ENCODE results near the gene ANKS1A. TPM values are rescaled to one million over a fixed set of nuclear protein-coding genes. Genes with fewer than 3 reads are reported as not detected.

Gene ANKS1A
- total and polyA plus RNA-seq, 5 donors from 2014 or later: 1.4 to 10.6 (median 1.5) TPM

DNA sequence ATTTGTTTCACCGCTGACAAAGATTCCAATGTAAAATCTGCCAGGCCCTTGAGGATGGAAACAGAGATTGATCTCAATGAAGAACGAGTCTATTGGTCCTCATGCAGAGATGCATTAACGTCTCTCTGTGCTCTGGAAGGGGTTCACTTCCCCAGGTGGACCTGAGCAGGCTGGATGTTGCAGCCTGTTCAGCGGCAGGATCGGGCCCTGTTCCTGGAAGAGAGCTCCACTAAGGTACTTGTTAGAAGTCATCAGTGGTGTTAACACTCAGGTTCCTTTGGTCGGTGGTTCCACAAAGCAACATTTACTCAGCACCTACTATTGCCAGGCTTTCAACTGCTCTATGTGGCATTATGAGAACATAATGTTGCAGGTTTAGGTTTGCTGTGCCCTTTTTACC is 144.6 kb downstream of the ANKS1A start:
- no peak overlapping the region for H3K4me3 Mint-ChIP-seq
- Histone ChIP-seq H3K4me1 (ENCODE audit: control insufficient read depth, insufficient read depth, low read length, poor library complexity, severe bottlenecking) (no peaks in the 10 kb centered on the region), H3K9me3 (ENCODE audit: control insufficient read depth in 2 of 2, low read length in 2 of 2) (no peaks in the 10 kb centered on the region), H3K36me3 (ENCODE audit: control insufficient read depth, insufficient read depth, low read length) (peaks cover 3% of the 10 kb centered on the region), H3K27ac (ENCODE audit: insufficient read depth, low read length, poor library complexity, severe bottlenecking) (no peak overlapping the region), H3K4me3 (ENCODE audit: low read depth, low read length) (no peak overlapping the region), H3K27me3 (ENCODE audit: control insufficient read depth, insufficient read depth, low read length) (no peaks in the 10 kb centered on the region)
- H3K27me3 Mint-ChIP-seq: no peaks in the 10 kb centered on the region
- H3K36me3 Mint-ChIP-seq: peaks cover 25% of the 10 kb centered on the region
- H3K27ac Mint-ChIP-seq: peak overlapping the region in 1 of 3 donors; percentile 37
- no peak for ATAC-seq (ENCODE audit: low read depth in 2 of 2)
- peaks cover 0 to 6% (median 3%) of the 10 kb centered on the region in 4 donors for H3K4me1 Mint-ChIP-seq
- no peak for DNase-seq
- H3K9me3 Mint-ChIP-seq: no peaks in the 10 kb centered on the region

DNA sequence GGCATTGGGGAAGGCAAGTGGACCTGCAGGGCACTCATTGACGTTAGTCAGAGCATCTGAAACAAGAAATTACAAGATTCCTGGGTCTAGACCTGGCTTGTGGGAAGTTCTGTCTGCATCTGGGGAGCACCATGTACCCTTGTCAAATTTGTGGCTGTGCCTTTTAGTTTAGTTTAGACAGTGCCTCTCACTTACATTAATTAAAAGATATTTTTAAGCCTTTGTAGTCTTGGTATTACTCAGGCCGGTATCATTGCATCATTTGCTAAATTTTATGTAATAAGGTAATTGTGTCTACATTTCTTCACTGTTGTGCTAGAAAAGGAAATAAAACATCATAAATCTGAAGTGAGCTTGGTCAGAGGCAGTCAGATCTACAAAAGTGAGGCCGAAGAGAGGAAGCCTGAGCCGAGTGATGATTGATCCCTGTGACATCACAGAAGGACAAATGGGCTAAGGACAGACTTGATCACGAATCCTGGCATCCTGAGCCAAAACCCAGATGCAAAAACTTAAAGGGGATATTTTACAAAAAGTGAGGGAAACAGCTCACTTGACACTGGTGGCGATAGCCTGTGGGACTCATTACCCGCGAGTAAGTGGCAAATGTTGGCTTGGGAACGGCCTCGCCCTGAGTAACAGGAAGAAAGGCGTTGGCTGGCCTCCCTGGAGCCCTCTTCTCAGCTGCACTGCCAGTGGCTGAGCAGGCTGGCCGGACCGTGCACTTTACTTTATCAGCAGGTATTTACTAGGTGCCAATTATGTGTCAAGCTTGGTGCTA is 145.5 kb downstream of the ANKS1A start:
- Histone ChIP-seq H3K27me3 (ENCODE audit: control insufficient read depth, insufficient read depth, low read length) (no peaks in the 10 kb centered on the region), H3K27ac (ENCODE audit: insufficient read depth, low read length, poor library complexity, severe bottlenecking) (no peak overlapping the region), H3K36me3 (ENCODE audit: control insufficient read depth, insufficient read depth, low read length) (peaks cover 3% of the 10 kb centered on the region), H3K4me1 (ENCODE audit: control insufficient read depth, insufficient read depth, low read length, poor library complexity, severe bottlenecking) (no peaks in the 10 kb centered on the region), H3K4me3 (ENCODE audit: low read depth, low read length) (no peak overlapping the region), H3K9me3 (ENCODE audit: control insufficient read depth in 2 of 2, low read length in 2 of 2) (no peaks in the 10 kb centered on the region)
- Mint-ChIP-seq H3K36me3 (peaks cover 25% of the 10 kb centered on the region), H3K4me1 (peaks cover 0 to 6% (median 3%) of the 10 kb centered on the region in 4 donors), H3K9me3 (no peaks in the 10 kb centered on the region), H3K27me3 (no peaks in the 10 kb centered on the region), H3K4me3 (no peak overlapping the region), H3K27ac (no peak overlapping the region)
- DNase-seq (no peak), ATAC-seq (ENCODE audit: low read depth in 2 of 2) (no peak)

DNA sequence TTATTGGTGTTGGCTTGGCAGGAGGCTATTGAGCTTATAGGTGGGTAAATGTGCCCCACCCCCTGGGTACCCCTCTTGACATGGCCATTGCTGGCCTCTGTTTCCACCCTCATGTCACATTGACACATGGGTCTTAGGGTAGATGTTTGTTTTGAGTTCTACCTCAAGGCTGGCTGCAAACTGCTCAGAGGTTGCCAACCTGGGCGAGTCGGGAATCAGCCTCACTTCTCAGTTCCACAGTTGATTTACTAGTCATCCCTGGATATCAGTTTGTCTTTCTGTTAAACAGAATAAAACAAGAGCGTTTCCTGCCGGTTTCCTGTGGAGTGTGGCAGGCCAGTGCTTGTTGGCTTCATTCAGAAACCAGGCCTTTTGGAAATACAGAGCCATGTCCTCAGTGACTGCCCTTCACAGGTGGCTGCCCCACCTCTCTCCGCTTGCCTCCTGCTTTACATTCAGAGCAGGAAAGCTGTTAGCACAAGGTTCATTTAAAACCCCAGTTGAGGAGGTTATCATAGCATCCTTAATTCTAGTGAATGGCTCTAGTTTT is 146.5 kb downstream of the ANKS1A start:
- peaks cover 0 to 6% (median 3%) of the 10 kb centered on the region in 4 donors for H3K4me1 Mint-ChIP-seq
- peak overlapping the region in 1 of 3 donors; percentile 69 for H3K27ac Mint-ChIP-seq
- H3K36me3 Mint-ChIP-seq: peaks cover 23% of the 10 kb centered on the region
- Histone ChIP-seq H3K9me3 (ENCODE audit: control insufficient read depth in 2 of 2, low read length in 2 of 2) (no peaks in the 10 kb centered on the region), H3K27me3 (ENCODE audit: control insufficient read depth, insufficient read depth, low read length) (no peaks in the 10 kb centered on the region), H3K4me1 (ENCODE audit: control insufficient read depth, insufficient read depth, low read length, poor library complexity, severe bottlenecking) (no peaks in the 10 kb centered on the region), H3K27ac (ENCODE audit: insufficient read depth, low read length, poor library complexity, severe bottlenecking) (no peak overlapping the region), H3K36me3 (ENCODE audit: control insufficient read depth, insufficient read depth, low read length) (peaks cover 3% of the 10 kb centered on the region), H3K4me3 (ENCODE audit: low read depth, low read length) (no peak overlapping the region)
- H3K27me3 Mint-ChIP-seq: no peaks in the 10 kb centered on the region
- no peak for ATAC-seq (ENCODE audit: low read depth in 2 of 2)
- no peak overlapping the region for H3K4me3 Mint-ChIP-seq
- DNase-seq: no peak
- no peaks in the 10 kb centered on the region for H3K9me3 Mint-ChIP-seq

DNA sequence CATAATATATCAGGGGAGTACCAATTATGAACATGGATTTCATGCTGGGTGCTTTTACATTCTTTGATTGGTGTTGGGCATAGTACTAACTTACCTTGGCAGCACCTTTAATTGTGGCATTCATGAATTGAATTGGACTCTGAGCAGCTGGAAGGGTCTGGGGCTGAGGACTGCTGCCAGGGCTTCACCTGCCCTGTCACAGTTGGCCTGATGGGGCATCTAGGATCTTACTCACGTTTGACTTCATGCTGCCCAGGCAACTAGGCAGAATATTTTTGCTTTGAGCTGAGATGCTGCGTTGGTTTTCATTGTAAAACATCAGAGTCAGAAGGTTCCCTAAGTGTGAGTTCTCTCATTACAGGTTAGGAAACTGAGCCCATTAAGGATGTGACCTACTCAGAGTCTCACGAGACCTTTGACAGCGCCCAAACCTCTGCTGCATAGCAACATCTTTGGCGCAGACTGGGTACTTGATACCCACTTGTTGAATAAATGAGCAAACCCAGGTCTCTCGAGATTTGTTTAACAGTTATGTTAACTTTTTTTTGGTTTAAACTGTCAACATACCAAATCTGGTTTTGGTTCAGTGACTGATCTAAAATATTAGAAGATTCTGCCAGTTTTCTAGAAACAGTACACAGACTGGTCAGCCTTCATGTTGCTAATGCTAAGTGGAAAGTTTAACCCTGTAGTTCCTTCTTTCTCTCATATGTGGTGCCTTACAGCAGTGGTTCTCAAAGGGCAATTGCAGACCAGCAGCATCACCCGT is 147.2 kb downstream of the ANKS1A start:
- Mint-ChIP-seq H3K9me3 (no peaks in the 10 kb centered on the region), H3K4me3 (no peak overlapping the region), H3K36me3 (peaks cover 21% of the 10 kb centered on the region), H3K4me1 (peaks cover 0 to 6% (median 3%) of the 10 kb centered on the region in 4 donors), H3K27me3 (no peaks in the 10 kb centered on the region), H3K27ac (peak overlapping the region in 2 of 3 donors; percentile 69)
- no peaks in the 10 kb centered on the region for H3K9me3 ChIP-seq (ENCODE audit: control insufficient read depth in 2 of 2, low read length in 2 of 2)
- no peak overlapping the region for H3K27ac ChIP-seq (ENCODE audit: insufficient read depth, low read length, poor library complexity, severe bottlenecking)
- ATAC-seq (ENCODE audit: low read depth in 2 of 2): no peak
- no peaks in the 10 kb centered on the region for H3K4me1 ChIP-seq (ENCODE audit: control insufficient read depth, insufficient read depth, low read length, poor library complexity, severe bottlenecking)
- peaks cover under 1% of the 10 kb centered on the region for H3K36me3 ChIP-seq (ENCODE audit: control insufficient read depth, insufficient read depth, low read length)
- DNase-seq: no peak
- no peaks in the 10 kb centered on the region for H3K27me3 ChIP-seq (ENCODE audit: control insufficient read depth, insufficient read depth, low read length)
- no peak overlapping the region for H3K4me3 ChIP-seq (ENCODE audit: low read depth, low read length)

DNA sequence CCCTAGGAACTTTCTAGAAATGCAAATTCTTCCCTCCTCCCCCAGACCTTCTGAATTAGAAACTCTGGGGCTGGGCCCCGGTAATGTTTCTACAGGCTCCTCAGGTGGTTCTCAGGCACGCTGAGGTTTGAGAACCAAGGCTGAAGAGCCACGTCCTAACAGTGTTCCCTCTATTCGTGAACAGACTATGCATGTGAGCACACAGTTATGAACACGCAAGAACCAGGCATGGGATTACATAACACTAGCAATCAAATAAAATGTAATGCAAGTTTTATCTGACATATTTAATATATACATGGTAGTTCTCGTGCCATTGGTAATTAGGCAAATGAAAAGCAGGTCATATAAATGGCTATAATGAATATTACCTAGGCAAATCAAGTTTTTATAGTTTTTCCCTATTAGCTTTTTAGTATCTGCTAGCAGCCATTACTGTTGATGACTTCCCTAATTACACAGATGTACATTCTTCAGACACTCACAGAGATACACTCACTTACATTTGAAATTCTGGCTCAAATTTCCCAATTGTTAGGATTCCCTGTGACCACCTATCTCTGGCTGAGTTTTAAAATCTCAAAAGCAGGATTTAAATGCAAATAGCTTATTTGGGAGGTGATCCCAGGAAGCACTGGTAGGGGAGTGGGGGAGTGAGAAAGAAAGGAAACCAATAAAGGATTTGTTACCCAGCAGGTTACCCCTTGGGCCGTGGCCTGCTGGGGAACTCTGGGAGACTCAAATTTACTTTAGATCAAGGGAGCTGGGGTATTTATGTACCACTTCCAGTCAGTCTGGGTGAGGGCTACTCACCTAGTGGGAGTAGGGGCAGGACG is 148.0 kb downstream of the ANKS1A start:
- H3K36me3 ChIP-seq (ENCODE audit: control insufficient read depth, insufficient read depth, low read length): no peaks in the 10 kb centered on the region
- DNase-seq: no peak
- Mint-ChIP-seq H3K27me3 (no peaks in the 10 kb centered on the region), H3K9me3 (no peaks in the 10 kb centered on the region), H3K4me1 (peaks cover 0 to 6% (median under 1%) of the 10 kb centered on the region in 4 donors), H3K4me3 (no peak overlapping the region), H3K36me3 (peaks cover 20% of the 10 kb centered on the region), H3K27ac (no peak overlapping the region)
- no peak for ATAC-seq (ENCODE audit: low read depth in 2 of 2)
- H3K9me3 ChIP-seq (ENCODE audit: control insufficient read depth in 2 of 2, low read length in 2 of 2): no peaks in the 10 kb centered on the region
- H3K27ac ChIP-seq (ENCODE audit: insufficient read depth, low read length, poor library complexity, severe bottlenecking): no peak overlapping the region
- no peaks in the 10 kb centered on the region for H3K4me1 ChIP-seq (ENCODE audit: control insufficient read depth, insufficient read depth, low read length, poor library complexity, severe bottlenecking)
- no peaks in the 10 kb centered on the region for H3K27me3 ChIP-seq (ENCODE audit: control insufficient read depth, insufficient read depth, low read length)
- no peak overlapping the region for H3K4me3 ChIP-seq (ENCODE audit: low read depth, low read length)

DNA sequence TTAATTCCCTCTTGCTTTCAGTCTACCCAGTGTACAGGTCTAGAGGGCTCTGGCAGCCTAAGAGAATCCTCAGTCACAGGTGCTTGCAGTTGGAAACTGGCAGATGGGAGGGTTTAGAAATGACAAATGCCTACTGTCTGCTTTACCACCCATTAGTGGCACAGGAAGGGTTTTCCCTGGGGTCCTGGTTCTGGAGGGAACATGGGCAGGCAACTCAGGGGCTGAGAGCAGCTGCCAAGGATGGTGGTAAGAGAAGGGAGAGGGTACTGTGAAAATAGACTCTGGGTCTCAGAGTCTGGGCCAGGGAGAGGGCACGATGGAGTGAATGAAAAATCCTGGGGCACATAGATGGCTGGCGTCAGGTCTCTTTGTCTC is 148.6 kb downstream of the ANKS1A start:
- no peak for DNase-seq
- Histone ChIP-seq H3K27ac (ENCODE audit: insufficient read depth, low read length, poor library complexity, severe bottlenecking) (no peak overlapping the region), H3K4me3 (ENCODE audit: low read depth, low read length) (no peak overlapping the region), H3K9me3 (ENCODE audit: control insufficient read depth in 2 of 2, low read length in 2 of 2) (no peaks in the 10 kb centered on the region), H3K4me1 (ENCODE audit: control insufficient read depth, insufficient read depth, low read length, poor library complexity, severe bottlenecking) (no peaks in the 10 kb centered on the region), H3K27me3 (ENCODE audit: control insufficient read depth, insufficient read depth, low read length) (no peaks in the 10 kb centered on the region), H3K36me3 (ENCODE audit: control insufficient read depth, insufficient read depth, low read length) (no peaks in the 10 kb centered on the region)
- Mint-ChIP-seq H3K4me3 (no peak overlapping the region), H3K27me3 (no peaks in the 10 kb centered on the region), H3K27ac (no peak overlapping the region), H3K9me3 (no peaks in the 10 kb centered on the region), H3K36me3 (peaks cover 21% of the 10 kb centered on the region), H3K4me1 (peaks cover 0 to 6% (median 1%) of the 10 kb centered on the region in 4 donors)
- ATAC-seq (ENCODE audit: low read depth in 2 of 2): no peak

DNA sequence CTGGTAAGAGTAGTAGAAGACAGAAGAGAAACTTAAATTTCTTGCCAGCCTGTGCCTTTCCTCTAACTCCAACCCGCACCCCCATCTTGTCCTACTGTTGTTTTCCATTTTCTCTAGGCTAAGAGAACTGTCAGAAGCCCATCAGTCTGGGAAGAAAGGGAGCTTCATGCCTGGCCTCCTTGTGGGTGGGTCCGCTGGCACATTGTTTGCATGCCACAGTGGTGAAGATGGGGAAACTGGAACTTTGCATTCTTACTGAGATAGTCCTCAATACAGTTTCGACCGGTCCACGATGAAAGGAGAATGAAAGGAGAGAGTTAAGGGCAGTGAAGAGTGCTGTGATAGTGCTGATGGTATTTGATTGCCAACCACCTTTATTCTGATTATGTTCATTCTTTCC is 149.0 kb downstream of the ANKS1A start:
- Histone ChIP-seq H3K4me1 (ENCODE audit: control insufficient read depth, insufficient read depth, low read length, poor library complexity, severe bottlenecking) (no peaks in the 10 kb centered on the region), H3K27ac (ENCODE audit: insufficient read depth, low read length, poor library complexity, severe bottlenecking) (no peak overlapping the region), H3K27me3 (ENCODE audit: control insufficient read depth, insufficient read depth, low read length) (no peaks in the 10 kb centered on the region), H3K4me3 (ENCODE audit: low read depth, low read length) (no peak overlapping the region), H3K36me3 (ENCODE audit: control insufficient read depth, insufficient read depth, low read length) (no peaks in the 10 kb centered on the region), H3K9me3 (ENCODE audit: control insufficient read depth in 2 of 2, low read length in 2 of 2) (no peaks in the 10 kb centered on the region)
- peaks cover 0 to 6% (median 1%) of the 10 kb centered on the region in 4 donors for H3K4me1 Mint-ChIP-seq
- H3K36me3 Mint-ChIP-seq: peaks cover 23% of the 10 kb centered on the region
- DNase-seq (no peak), ATAC-seq (ENCODE audit: low read depth in 2 of 2) (no peak)
- no peak overlapping the region for H3K4me3 Mint-ChIP-seq
- H3K27me3 Mint-ChIP-seq: no peaks in the 10 kb centered on the region
- H3K9me3 Mint-ChIP-seq: no peaks in the 10 kb centered on the region
- H3K27ac Mint-ChIP-seq: no peak overlapping the region
